22Rv1 (cell line): ENCODE measurements around the gene DDI2.
"Not testable (repeated sequence)": the region's sequence is repeated elsewhere in the genome, so short reads cannot be mapped to it uniquely, and the experiment has no call there.

Experiments used
- ZFX ChIP-seq: fragments of 450-650 bp; IDR thresholded peaks from 2 replicates; pipeline ENCODE4 v1.6.1; 2017; ENCODE audit warnings: antibody characterized with exemption, borderline replicate concordance
- TF ChIP-seq, protein P1 (sequence below): fragments of 450-650 bp; IDR thresholded peaks from 2 replicates; pipeline ENCODE4 v1.5.1; 2017; ENCODE audit warnings: mild to moderate bottlenecking

DNA sequence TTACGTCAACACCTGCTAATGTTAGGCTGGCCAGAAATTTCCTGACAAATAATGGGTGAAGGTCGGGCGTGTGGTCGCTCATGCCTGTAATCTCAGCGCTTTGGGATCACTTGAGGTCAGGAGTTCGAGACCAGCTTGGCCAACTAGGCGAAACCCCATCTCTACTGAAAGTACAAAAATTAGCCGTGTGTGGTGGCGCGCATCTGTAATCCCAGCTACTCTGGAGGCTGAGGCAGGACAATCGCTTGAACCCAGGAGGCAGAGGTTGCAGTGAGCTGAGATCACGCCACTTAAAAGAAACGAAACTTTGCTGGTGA is 13.3 kb upstream of the DDI2 start:
- TF ChIP-seq, protein P1, sequence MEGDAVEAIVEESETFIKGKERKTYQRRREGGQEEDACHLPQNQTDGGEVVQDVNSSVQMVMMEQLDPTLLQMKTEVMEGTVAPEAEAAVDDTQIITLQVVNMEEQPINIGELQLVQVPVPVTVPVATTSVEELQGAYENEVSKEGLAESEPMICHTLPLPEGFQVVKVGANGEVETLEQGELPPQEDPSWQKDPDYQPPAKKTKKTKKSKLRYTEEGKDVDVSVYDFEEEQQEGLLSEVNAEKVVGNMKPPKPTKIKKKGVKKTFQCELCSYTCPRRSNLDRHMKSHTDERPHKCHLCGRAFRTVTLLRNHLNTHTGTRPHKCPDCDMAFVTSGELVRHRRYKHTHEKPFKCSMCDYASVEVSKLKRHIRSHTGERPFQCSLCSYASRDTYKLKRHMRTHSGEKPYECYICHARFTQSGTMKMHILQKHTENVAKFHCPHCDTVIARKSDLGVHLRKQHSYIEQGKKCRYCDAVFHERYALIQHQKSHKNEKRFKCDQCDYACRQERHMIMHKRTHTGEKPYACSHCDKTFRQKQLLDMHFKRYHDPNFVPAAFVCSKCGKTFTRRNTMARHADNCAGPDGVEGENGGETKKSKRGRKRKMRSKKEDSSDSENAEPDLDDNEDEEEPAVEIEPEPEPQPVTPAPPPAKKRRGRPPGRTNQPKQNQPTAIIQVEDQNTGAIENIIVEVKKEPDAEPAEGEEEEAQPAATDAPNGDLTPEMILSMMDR = not testable (repeated sequence)
- not testable (repeated sequence) for TF ChIP-seq ZFX
